A549 (cell line): ENCODE measurements around the gene FYB1. TPM values are rescaled to one million over a fixed set of nuclear protein-coding genes. Genes with fewer than 3 reads are reported as not detected.

ENCODE experiments used
- ATAC-seq, 2 experiments: fragments of 200-7000 bp in 1 of 2; fragments of >200 bp in 1 of 2; cut with Nextera tagmentation in 1 of 2; cut with Tn5 transposase in 1 of 2; 3 replicates each; pipeline versions ENCODE4 v1.8.0 to v1.9.1; 2018 to 2020; ENCODE audit warnings: mild to moderate bottlenecking in 1 of 2, moderate library complexity in 1 of 2
- CTCF ChIA-PET: fragments of 300-600 bp; sonication (Branson Sonifier 250); formaldehyde crosslinking; extraction: SDS; loops from one replicate; lab custom pipeline; 2021; ENCODE audit warnings: antibody characterized with exemption, inconsistent platforms; lab: Yijun Ruan, JAX
- POLR2A ChIA-PET: fragments of 350-600 bp; formaldehyde crosslinking; extraction: SDS; loops from one replicate; lab custom pipeline; 2021; ENCODE audit warnings: antibody characterized with exemption, inconsistent platforms; lab: Yijun Ruan, JAX
- DNase-seq, 2 experiments: peaks; one replicate each; pipeline versions ENCODE4 v3.0.0 to v3.0.0-alpha.2; 2011 to 2016; ENCODE audit warnings: low read depth in 1 of 2, low spot score in 1 of 2
- FAIRE-seq: peaks from 2 replicates; lab custom pipeline; 2011; peaks lifted over from hg19 to GRCh38; lab: Jason Lieb, UNC
- H3K27ac ChIP-seq, 2 experiments: fragments of >200 bp; sonication (Bioruptor Twin); formaldehyde crosslinking; 3 replicates each; pipeline ENCODE4 v1.5.1; 2016 to 2017
- H3K4me1 ChIP-seq: fragments of >200 bp; sonication (Bioruptor Twin); formaldehyde crosslinking; 3 replicates; pipeline ENCODE4 v1.6.1; 2016
- H3K4me2 ChIP-seq: fragments of >200 bp; sonication (Bioruptor Twin); formaldehyde crosslinking; 3 replicates; pipeline ENCODE4 v1.6.1; 2016
- H3K4me3 ChIP-seq: fragments of >200 bp; sonication (Bioruptor Twin); formaldehyde crosslinking; 3 replicates; pipeline ENCODE4 v1.5.1; 2016
- H3K9me3 ChIP-seq: fragments of >200 bp; sonication (Bioruptor Twin); formaldehyde crosslinking; 3 replicates; pipeline ENCODE4 v1.6.1; 2016
- BHLHE40 ChIP-seq: IDR thresholded peaks from 2 replicates; pipeline ENCODE4 v1.6.1; 2012; ENCODE audit warnings: low read depth, low read length, inconsistent platforms
- CEBPB ChIP-seq, 2 experiments: fragments of >200 bp in 1 of 2; sonication (Bioruptor Twin) in 1 of 2; formaldehyde crosslinking in 1 of 2; IDR thresholded peaks; 2 replicates each; pipeline ENCODE4 v1.6.1; 2012 to 2016
- CHD2 ChIP-seq: fragments of 150-350 bp; IDR thresholded peaks from 2 replicates; pipeline ENCODE4 v1.6.1; 2014; ENCODE audit warnings: low read length; ENCODE audit not compliant: partially characterized antibody
- CTCF ChIP-seq: fragments of >200 bp; sonication (Bioruptor Twin); formaldehyde crosslinking; IDR thresholded peaks from 3 replicates; pipeline ENCODE4 v1.5.1; 2016
- EHF ChIP-seq: fragments of 250-450 bp; sonication (Bioruptor Pico); IDR thresholded peaks from 2 replicates; pipeline ENCODE4 v1.5.0; 2020; ENCODE audit warnings: mild to moderate bottlenecking
- ELK1 ChIP-seq: fragments of 150-350 bp; IDR thresholded peaks from 2 replicates; pipeline ENCODE4 v1.6.1; 2014; ENCODE audit warnings: low read depth, mild to moderate bottlenecking, low read length
- FOSB ChIP-seq: fragments of 250-450 bp; sonication (Bioruptor Pico); IDR thresholded peaks from 2 replicates; pipeline ENCODE4 v1.5.0; 2020; ENCODE audit warnings: mild to moderate bottlenecking, moderate library complexity
- HDAC2 ChIP-seq: fragments of 200-600 bp; sonication (generic); IDR thresholded peaks from 2 replicates; pipeline ENCODE4 v1.6.1; 2016
- HOXA7 ChIP-seq: fragments of 250-450 bp; sonication (Bioruptor Pico); IDR thresholded peaks from 2 replicates; pipeline ENCODE4 v1.5.0; 2020; ENCODE audit warnings: mild to moderate bottlenecking, moderate library complexity
- HOXB5 ChIP-seq: fragments of 250-450 bp; sonication (Bioruptor Pico); IDR thresholded peaks from 2 replicates; pipeline ENCODE4 v1.5.0; 2020; ENCODE audit warnings: mild to moderate bottlenecking, moderate library complexity
- JUN ChIP-seq, 2 experiments: fragments of >200 bp; sonication (Bioruptor Twin); formaldehyde crosslinking; IDR thresholded peaks; 2 replicates in 1 of 2; 3 replicates in 1 of 2; pipeline ENCODE4 v1.6.1; 2016 to 2017
- KDM5A ChIP-seq: fragments of 200-600 bp; sonication (generic); IDR thresholded peaks from 2 replicates; pipeline ENCODE4 v1.6.1; 2016; ENCODE audit warnings: antibody characterized with exemption, mild to moderate bottlenecking
- MAZ ChIP-seq: fragments of 150-350 bp; IDR thresholded peaks from 2 replicates; pipeline ENCODE4 v1.6.1; 2014; ENCODE audit warnings: antibody characterized with exemption, low read depth, low read length, borderline replicate concordance
- NPAS2 ChIP-seq: fragments of 250-450 bp; sonication (Bioruptor Pico); IDR thresholded peaks from 2 replicates; pipeline ENCODE4 v1.8.0; 2022; ENCODE audit warnings: mild to moderate bottlenecking, moderate library complexity, borderline replicate concordance
- PHF8 ChIP-seq: fragments of 200-600 bp; sonication (generic); IDR thresholded peaks from 2 replicates; pipeline ENCODE4 v1.6.1; 2016; ENCODE audit warnings: low read depth, mild to moderate bottlenecking, antibody characterized with exemption, moderate library complexity, borderline replicate concordance
- POLR2AphosphoS2 ChIP-seq: conservative IDR thresholded peaks from 2 replicates; pipeline ENCODE4 v1.6.1; 2012; ENCODE audit warnings: low read length, improper control_type of control experiment, inconsistent platforms
- RAD21 ChIP-seq, 2 experiments: fragments of >200 bp in 1 of 2; sonication (Bioruptor Twin) in 1 of 2; formaldehyde crosslinking in 1 of 2; IDR thresholded peaks in 1 of 2; conservative IDR thresholded peaks in 1 of 2; 2 replicates in 1 of 2; 3 replicates in 1 of 2; pipeline ENCODE4 v1.6.1; 2012 to 2018; ENCODE audit warnings: inconsistent platforms in 1 of 2
- RARB ChIP-seq: fragments of 250-450 bp; sonication (Bioruptor Pico); IDR thresholded peaks from 2 replicates; pipeline ENCODE4 v1.8.0; 2021; ENCODE audit warnings: mild to moderate bottlenecking, moderate library complexity
- RCOR1 ChIP-seq: fragments of 150-350 bp; IDR thresholded peaks from 2 replicates; pipeline ENCODE4 v1.6.1; 2014; ENCODE audit warnings: antibody characterized with exemption, low read length, low read depth
- SMC3 ChIP-seq: fragments of >200 bp; sonication (Bioruptor Twin); formaldehyde crosslinking; IDR thresholded peaks from 3 replicates; pipeline ENCODE4 v1.6.1; 2018; ENCODE audit warnings: inconsistent platforms
- SREBF2 ChIP-seq: fragments of 450-650 bp; IDR thresholded peaks from 2 replicates; pipeline ENCODE4 v1.6.1; 2014; ENCODE audit warnings: mild to moderate bottlenecking, moderate library complexity
- TFCP2L1 ChIP-seq: fragments of 250-450 bp; sonication (Bioruptor Pico); IDR thresholded peaks from 2 replicates; pipeline ENCODE4 v1.5.0; 2021; ENCODE audit warnings: mild to moderate bottlenecking
- ZC3H11A ChIP-seq: fragments of 450-650 bp; IDR thresholded peaks from 2 replicates; pipeline ENCODE4 v1.6.1; 2014; ENCODE audit warnings: antibody characterized with exemption, mild to moderate bottlenecking
- WGBS: methylation state at CpG from one replicate; pipeline ENCODE4 v1.1.6; 2017; ENCODE audit errors: missing lambda C conversion rate; 5-methylcytosine and 5-hydroxymethylcytosine counted together
- polyA plus RNA-seq, 4 experiments: library from polyadenylated mRNA; depleted of rRNA in 3 of 4; stranded (reverse); fragments of >200 nt; fragmentation: RNase III in 1 of 4; extraction: RNeasy Plus Mini Kit Qiagen cat#74134 plus additional on column Dnase treatment in 1 of 4; gene quantifications; 2 replicates in 3 of 4; 3 replicates in 1 of 4; pipeline ENCODE4 v1.2.3, GENCODE V29; 2011 to 2017
- TF ChIP-seq, protein P1 (sequence below): fragments of >200 bp; sonication (Bioruptor Twin); formaldehyde crosslinking; IDR thresholded peaks from 3 replicates; pipeline ENCODE4 v1.6.1; 2016
- TF ChIP-seq, protein P2 (sequence below): IDR thresholded peaks from 2 replicates; pipeline ENCODE4 v1.6.1; 2012
- TF ChIP-seq, protein P3 (sequence below): fragments of 250-450 bp; sonication (Bioruptor Pico); IDR thresholded peaks from 2 replicates; pipeline ENCODE4 v1.5.0; 2020; ENCODE audit warnings: low read depth, mild to moderate bottlenecking, moderate library complexity
- TF ChIP-seq, protein P4 (sequence below): fragments of 200-600 bp; sonication (generic); IDR thresholded peaks from 2 replicates; pipeline ENCODE4 v1.6.1; 2016; ENCODE audit warnings: antibody characterized with exemption, mild to moderate bottlenecking, moderate library complexity

FYB1 gene
- polyA plus RNA-seq, 2 of the 4 experiments (the other 2 are of a cell fraction) = 7.4 to 34.6 TPM

DNA sequence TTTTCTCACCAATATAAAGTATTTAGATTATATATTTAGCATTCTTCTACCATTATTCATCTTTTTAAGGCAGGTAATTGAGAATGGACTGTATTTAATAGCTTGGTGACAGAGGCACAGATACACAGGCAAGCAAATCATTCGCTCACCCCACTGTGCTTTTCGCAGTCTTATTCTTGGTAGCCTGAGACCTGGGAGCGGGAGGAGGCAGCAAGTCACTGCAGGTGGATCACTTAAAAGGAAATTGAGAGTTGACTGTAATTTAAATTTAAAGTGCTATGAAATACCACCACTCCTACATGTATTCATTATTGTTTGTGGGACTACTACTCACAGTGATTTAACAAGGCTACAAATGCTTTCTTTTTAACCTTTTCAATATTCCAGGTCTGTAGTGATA, 154.9 kb downstream of the FYB1 start:
- WGBS = 92% methylated on average over 3 of the region's 3 CpGs
- H3K4me2 ChIP-seq = no peak overlapping the region
- CTCF ChIA-PET = interaction anchor here (1.8 kb wide), 1 partner anchor 16 kb away, joined by 5 read pairs; no protein-coding TSS in a partner anchor
- DNase-seq = no peak
- no peak for ATAC-seq
- H3K27ac ChIP-seq = no peak overlapping the region
- no peak for FAIRE-seq
- H3K4me1 ChIP-seq = peaks cover 28% of the 10 kb centered on the region
- POLR2A ChIA-PET = no interaction called here
- TF ChIP-seq CEBPB (IDR thresholded peaks at IDR 0.05) (no peak), CHD2 (no peak), JUN (IDR thresholded peaks at IDR 0.05) (no peak), MAZ (no peak), FOSB (CRISPR knock-in tag) (no peak), RCOR1 (no peak), HDAC2 (no peak), PHF8 (no peak), RAD21 (conservative IDR thresholded peaks at IDR 0.05 in 1 of 2, IDR thresholded peaks at IDR 0.05 in 1 of 2) (no peak)
- TF ChIP-seq, protein P1, sequence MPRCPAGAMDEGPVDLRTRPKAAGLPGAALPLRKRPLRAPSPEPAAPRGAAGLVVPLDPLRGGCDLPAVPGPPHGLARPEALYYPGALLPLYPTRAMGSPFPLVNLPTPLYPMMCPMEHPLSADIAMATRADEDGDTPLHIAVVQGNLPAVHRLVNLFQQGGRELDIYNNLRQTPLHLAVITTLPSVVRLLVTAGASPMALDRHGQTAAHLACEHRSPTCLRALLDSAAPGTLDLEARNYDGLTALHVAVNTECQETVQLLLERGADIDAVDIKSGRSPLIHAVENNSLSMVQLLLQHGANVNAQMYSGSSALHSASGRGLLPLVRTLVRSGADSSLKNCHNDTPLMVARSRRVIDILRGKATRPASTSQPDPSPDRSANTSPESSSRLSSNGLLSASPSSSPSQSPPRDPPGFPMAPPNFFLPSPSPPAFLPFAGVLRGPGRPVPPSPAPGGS = no peak
- TF ChIP-seq, all 56 proteins: peak for 0
- Histone ChIP-seq H3K4me3 (no peak overlapping the region), H3K9me3 (no peaks in the 10 kb centered on the region)

GRCh38 chr5:39063037-39063436, 156.3 kb downstream of the FYB1 start:
- CTCF ChIA-PET = no interaction called here
- no peak overlapping the region for H3K4me3 ChIP-seq
- TF ChIP-seq NPAS2 (CRISPR knock-in tag) = no peak
- TF ChIP-seq HOXB5 (CRISPR knock-in tag) = no peak
- TF ChIP-seq SMC3 = no peak
- TF ChIP-seq, protein P2, sequence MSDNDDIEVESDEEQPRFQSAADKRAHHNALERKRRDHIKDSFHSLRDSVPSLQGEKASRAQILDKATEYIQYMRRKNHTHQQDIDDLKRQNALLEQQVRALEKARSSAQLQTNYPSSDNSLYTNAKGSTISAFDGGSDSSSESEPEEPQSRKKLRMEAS = no peak
- no peak for TF ChIP-seq BHLHE40
- TF ChIP-seq, protein P3, sequence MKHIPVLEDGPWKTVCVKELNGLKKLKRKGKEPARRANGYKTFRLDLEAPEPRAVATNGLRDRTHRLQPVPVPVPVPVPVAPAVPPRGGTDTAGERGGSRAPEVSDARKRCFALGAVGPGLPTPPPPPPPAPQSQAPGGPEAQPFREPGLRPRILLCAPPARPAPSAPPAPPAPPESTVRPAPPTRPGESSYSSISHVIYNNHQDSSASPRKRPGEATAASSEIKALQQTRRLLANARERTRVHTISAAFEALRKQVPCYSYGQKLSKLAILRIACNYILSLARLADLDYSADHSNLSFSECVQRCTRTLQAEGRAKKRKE (CRISPR knock-in tag) = no peak
- no peak for TF ChIP-seq EHF (CRISPR knock-in tag)
- no peak for TF ChIP-seq HOXA7 (CRISPR knock-in tag)
- TF ChIP-seq, protein P4, sequence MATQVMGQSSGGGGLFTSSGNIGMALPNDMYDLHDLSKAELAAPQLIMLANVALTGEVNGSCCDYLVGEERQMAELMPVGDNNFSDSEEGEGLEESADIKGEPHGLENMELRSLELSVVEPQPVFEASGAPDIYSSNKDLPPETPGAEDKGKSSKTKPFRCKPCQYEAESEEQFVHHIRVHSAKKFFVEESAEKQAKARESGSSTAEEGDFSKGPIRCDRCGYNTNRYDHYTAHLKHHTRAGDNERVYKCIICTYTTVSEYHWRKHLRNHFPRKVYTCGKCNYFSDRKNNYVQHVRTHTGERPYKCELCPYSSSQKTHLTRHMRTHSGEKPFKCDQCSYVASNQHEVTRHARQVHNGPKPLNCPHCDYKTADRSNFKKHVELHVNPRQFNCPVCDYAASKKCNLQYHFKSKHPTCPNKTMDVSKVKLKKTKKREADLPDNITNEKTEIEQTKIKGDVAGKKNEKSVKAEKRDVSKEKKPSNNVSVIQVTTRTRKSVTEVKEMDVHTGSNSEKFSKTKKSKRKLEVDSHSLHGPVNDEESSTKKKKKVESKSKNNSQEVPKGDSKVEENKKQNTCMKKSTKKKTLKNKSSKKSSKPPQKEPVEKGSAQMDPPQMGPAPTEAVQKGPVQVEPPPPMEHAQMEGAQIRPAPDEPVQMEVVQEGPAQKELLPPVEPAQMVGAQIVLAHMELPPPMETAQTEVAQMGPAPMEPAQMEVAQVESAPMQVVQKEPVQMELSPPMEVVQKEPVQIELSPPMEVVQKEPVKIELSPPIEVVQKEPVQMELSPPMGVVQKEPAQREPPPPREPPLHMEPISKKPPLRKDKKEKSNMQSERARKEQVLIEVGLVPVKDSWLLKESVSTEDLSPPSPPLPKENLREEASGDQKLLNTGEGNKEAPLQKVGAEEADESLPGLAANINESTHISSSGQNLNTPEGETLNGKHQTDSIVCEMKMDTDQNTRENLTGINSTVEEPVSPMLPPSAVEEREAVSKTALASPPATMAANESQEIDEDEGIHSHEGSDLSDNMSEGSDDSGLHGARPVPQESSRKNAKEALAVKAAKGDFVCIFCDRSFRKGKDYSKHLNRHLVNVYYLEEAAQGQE = no peak
- no peak for TF ChIP-seq KDM5A
- TF ChIP-seq CTCF = no peak
- TF ChIP-seq ELK1 = no peak
- no peak for TF ChIP-seq ZC3H11A
- TF ChIP-seq TFCP2L1 (CRISPR knock-in tag) = no peak
- TF ChIP-seq POLR2AphosphoS2 = no peak
- TF ChIP-seq RAD21 (conservative IDR thresholded peaks at IDR 0.05 in 1 of 2, IDR thresholded peaks at IDR 0.05 in 1 of 2) = no peak
- TF ChIP-seq, protein P1 = no peak
- no peak for TF ChIP-seq PHF8
- TF ChIP-seq SREBF2 = no peak
- no peak for TF ChIP-seq RARB
- H3K9me3 ChIP-seq = no peaks in the 10 kb centered on the region
- H3K4me1 ChIP-seq = peaks cover 39% of the 10 kb centered on the region
- no peak overlapping the region for H3K27ac ChIP-seq
- DNase-seq (no peak), FAIRE-seq (no peak), ATAC-seq (peak; percentile 65 to 67; a peak in 4 of 6 replicates)
- H3K4me2 ChIP-seq = peak overlapping the region; percentile 35; the same call in 2 of the 3 replicates
- POLR2A ChIA-PET = no interaction called here
- 41% methylated on average over 2 of the region's 2 CpGs for WGBS
